ENCODE results near the gene CCDC183.
"Not testable (repeated sequence)": the region's sequence is repeated elsewhere in the genome, so short reads cannot be mapped to it uniquely, and the experiment has no call there.

Gene CCDC183

GRCh38 chr9:136835932-136836904, 40.1 kb downstream of the CCDC183 start:
- no peaks in the 10 kb centered on the region for H3K36me3 ChIP-seq (replicated peaks; ENCODE audit: insufficient read depth, low read length)

GRCh38 chr9:136837146-136837855, 41.2 kb downstream of the CCDC183 start:
- no peaks in the 10 kb centered on the region for H3K36me3 ChIP-seq (replicated peaks; ENCODE audit: insufficient read depth, low read length)
- H3K9me2 ChIP-seq (replicated peaks; ENCODE audit: insufficient read depth, low read length): no peaks in the 10 kb centered on the region
- no peaks in the 10 kb centered on the region for H3K27me3 ChIP-seq (replicated peaks; ENCODE audit: insufficient read depth, low read length)
- TF ChIP-seq CTCF (IDR thresholded peaks at IDR 0.05; ENCODE audit: low read length): no peak
- TF ChIP-seq EZH2phosphoT487 (IDR thresholded peaks at IDR 0.05; ENCODE audit: low read length): no peak
- no peak for TF ChIP-seq EZH2 (optimal IDR thresholded peaks at IDR 0.05; ENCODE audit: low read depth, low read length)
- no peak overlapping the region for H3K27ac ChIP-seq (ENCODE audit: low read length)
- no peak overlapping the region for H3K9ac ChIP-seq (ENCODE audit: low read length)
- H3K4me3 ChIP-seq (ENCODE audit: low read length): no peak overlapping the region
- H3K4me2 ChIP-seq (ENCODE audit: low read depth, low read length): no peak overlapping the region
- H3K79me2 ChIP-seq (ENCODE audit: low read length): no peaks in the 10 kb centered on the region
- H2AFZ ChIP-seq (ENCODE audit: low read length): no peak overlapping the region
- H3K4me1 ChIP-seq (ENCODE audit: low read length): peaks cover 7% of the 10 kb centered on the region; the same call in 1 of the 2 replicates
- peaks cover 8% of the 10 kb centered on the region for H3F3A ChIP-seq (ENCODE audit: insufficient read depth, low read length)
- H3K9me3 ChIP-seq (replicated peaks; ENCODE audit: insufficient read depth, low read length): no peaks in the 10 kb centered on the region
- H4K20me1 ChIP-seq (ENCODE audit: insufficient read depth, low read length): no peaks in the 10 kb centered on the region
- DNase-seq: no peak

More at GRCh38 chr9:136835932-136836904, 40.1 kb downstream of the CCDC183 start:
- Histone ChIP-seq H3K27ac (ENCODE audit: low read length) (no peak overlapping the region), H3K9ac (ENCODE audit: low read length) (no peak overlapping the region), H3K9me3 (replicated peaks; ENCODE audit: insufficient read depth, low read length) (no peaks in the 10 kb centered on the region), H3F3A (ENCODE audit: insufficient read depth, low read length) (peaks cover 1% of the 10 kb centered on the region; the same call in 1 of the 2 replicates), H3K9me2 (replicated peaks; ENCODE audit: insufficient read depth, low read length) (no peaks in the 10 kb centered on the region), H3K4me2 (ENCODE audit: low read depth, low read length) (no peak overlapping the region), H3K4me3 (ENCODE audit: low read length) (no peak overlapping the region), H4K20me1 (ENCODE audit: insufficient read depth, low read length) (no peaks in the 10 kb centered on the region), H3K4me1 (ENCODE audit: low read length) (no peaks in the 10 kb centered on the region), H2AFZ (ENCODE audit: low read length) (no peak overlapping the region), H3K79me2 (ENCODE audit: low read length) (no peaks in the 10 kb centered on the region), H3K27me3 (replicated peaks; ENCODE audit: insufficient read depth, low read length) (no peaks in the 10 kb centered on the region)
- TF ChIP-seq CTCF (IDR thresholded peaks at IDR 0.05; ENCODE audit: low read length) (no peak), EZH2 (optimal IDR thresholded peaks at IDR 0.05; ENCODE audit: low read depth, low read length) (no peak), EZH2phosphoT487 (IDR thresholded peaks at IDR 0.05; ENCODE audit: low read length) (no peak)
- no peak for DNase-seq

GRCh38 chr9:136837856-136838277, 41.7 kb downstream of the CCDC183 start:
- not testable (repeated sequence) for H3K4me3 ChIP-seq (ENCODE audit: low read length); H2AFZ ChIP-seq (ENCODE audit: low read length); H3F3A ChIP-seq (ENCODE audit: insufficient read depth, low read length); H3K27me3 ChIP-seq (replicated peaks; ENCODE audit: insufficient read depth, low read length); DNase-seq; H4K20me1 ChIP-seq (ENCODE audit: insufficient read depth, low read length); H3K9me3 ChIP-seq (replicated peaks; ENCODE audit: insufficient read depth, low read length); H3K9ac ChIP-seq (ENCODE audit: low read length); H3K36me3 ChIP-seq (replicated peaks; ENCODE audit: insufficient read depth, low read length); H3K4me1 ChIP-seq (ENCODE audit: low read length); H3K79me2 ChIP-seq (ENCODE audit: low read length); H3K27ac ChIP-seq (ENCODE audit: low read length); H3K9me2 ChIP-seq (replicated peaks; ENCODE audit: insufficient read depth, low read length); H3K4me2 ChIP-seq (ENCODE audit: low read depth, low read length)
